Neural progenitor cell (in vitro differentiated cells): ENCODE data around the gene PIGV.

Source experiments
- EZH2 ChIP-seq: fragments of 200-600 bp; sonication (generic); IDR thresholded peaks from 2 replicates; pipeline ENCODE4 v1.6.1; 2017; ENCODE audit warnings: antibody characterized with exemption, mild to moderate bottlenecking, moderate library complexity
- EZH2phosphoT487 ChIP-seq: fragments of 200-600 bp; sonication (generic); IDR thresholded peaks from 2 replicates; pipeline ENCODE4 v1.6.1; 2017; ENCODE audit warnings: antibody characterized with exemption
- TF ChIP-seq, protein P1 (sequence below): fragments of 200-600 bp; sonication (generic); IDR thresholded peaks from 2 replicates; pipeline ENCODE4 v1.5.1; 2017; ENCODE audit warnings: antibody characterized with exemption, mild to moderate bottlenecking

DNA sequence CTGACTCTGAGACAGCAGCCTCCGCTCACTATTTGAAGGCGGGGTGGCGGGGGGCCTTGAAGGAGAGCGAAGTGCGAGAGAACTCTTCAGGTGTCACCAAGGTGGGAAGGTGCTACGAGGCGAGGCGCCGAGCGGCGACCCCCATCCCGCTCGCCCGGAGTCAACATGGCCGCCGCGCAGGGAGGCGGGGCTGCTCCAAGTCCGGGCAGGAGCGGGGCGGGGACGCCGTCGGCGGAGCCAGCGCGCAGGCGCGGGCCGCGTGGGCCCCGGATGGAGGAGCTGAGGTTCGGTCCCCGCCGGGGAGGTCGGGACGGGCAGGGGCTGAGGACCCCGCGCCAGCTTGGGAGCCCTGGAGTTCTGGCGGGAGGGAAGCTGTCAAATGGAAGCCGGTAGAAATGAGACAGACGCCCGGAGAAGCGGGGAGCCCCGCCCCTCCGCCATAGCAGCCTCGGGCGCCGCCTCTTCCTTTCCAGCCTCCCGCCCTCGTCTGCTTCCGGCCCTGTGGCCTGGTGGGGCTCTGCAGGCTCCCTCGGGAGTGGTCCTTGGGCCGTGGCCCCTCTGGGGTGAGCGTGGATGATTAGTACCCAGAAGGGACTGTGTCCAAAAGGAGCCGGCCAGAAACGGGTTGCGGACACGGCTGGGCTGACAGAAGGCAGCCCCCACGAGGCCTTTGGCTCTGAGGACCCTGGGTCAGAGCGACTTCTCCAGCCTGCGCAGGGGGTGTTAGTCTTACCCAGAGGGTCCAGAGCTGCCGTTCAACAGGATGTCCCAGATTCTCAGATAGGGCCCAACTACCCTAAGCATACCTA is at the start of gene PIGV:
- TF ChIP-seq, protein P1, sequence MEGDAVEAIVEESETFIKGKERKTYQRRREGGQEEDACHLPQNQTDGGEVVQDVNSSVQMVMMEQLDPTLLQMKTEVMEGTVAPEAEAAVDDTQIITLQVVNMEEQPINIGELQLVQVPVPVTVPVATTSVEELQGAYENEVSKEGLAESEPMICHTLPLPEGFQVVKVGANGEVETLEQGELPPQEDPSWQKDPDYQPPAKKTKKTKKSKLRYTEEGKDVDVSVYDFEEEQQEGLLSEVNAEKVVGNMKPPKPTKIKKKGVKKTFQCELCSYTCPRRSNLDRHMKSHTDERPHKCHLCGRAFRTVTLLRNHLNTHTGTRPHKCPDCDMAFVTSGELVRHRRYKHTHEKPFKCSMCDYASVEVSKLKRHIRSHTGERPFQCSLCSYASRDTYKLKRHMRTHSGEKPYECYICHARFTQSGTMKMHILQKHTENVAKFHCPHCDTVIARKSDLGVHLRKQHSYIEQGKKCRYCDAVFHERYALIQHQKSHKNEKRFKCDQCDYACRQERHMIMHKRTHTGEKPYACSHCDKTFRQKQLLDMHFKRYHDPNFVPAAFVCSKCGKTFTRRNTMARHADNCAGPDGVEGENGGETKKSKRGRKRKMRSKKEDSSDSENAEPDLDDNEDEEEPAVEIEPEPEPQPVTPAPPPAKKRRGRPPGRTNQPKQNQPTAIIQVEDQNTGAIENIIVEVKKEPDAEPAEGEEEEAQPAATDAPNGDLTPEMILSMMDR = no peak
- TF ChIP-seq EZH2 (no peak), EZH2phosphoT487 (no peak)
